Mucosa of descending colon (tissue), 3 donors: ENCODE results near the gene YPEL1. TPM values are rescaled to one million over a fixed set of nuclear protein-coding genes. Genes with fewer than 3 reads are reported as not detected.
"Not testable (repeated sequence)": the region's sequence is repeated elsewhere in the genome, so short reads cannot be mapped to it uniquely, and the experiment has no call there.

Source experiments
- ATAC-seq: fragments of 200-7000 bp; cut with Tn5 transposase; one replicate; pipeline ENCODE4 v1.9.1; 2020; ENCODE audit warnings: mild to moderate bottlenecking, moderate library complexity
- DNase-seq, 3 donors: peaks; one replicate each; pipeline ENCODE4 v3.0.0-alpha.2; 2020
- H3K36me3 ChIP-seq: fragments of 200-600 bp; one replicate; pipeline ENCODE4 v1.8.0; 2021; ENCODE audit warnings: low read depth, mild to moderate bottlenecking
- H3K4me1 ChIP-seq: fragments of 200-600 bp; one replicate; pipeline ENCODE4 v1.8.0; 2021; ENCODE audit warnings: low read depth, mild to moderate bottlenecking
- H3K4me3 ChIP-seq: fragments of 200-600 bp; one replicate; pipeline ENCODE4 v1.8.0; 2021; ENCODE audit warnings: mild to moderate bottlenecking
- H3K9me3 ChIP-seq: fragments of 200-600 bp; one replicate; pipeline ENCODE4 v1.8.0; 2021; ENCODE audit warnings: mild to moderate bottlenecking
- intact Hi-C, 2 donors: fragments of 100-400 bp; cut with DNase I in 1 of 2; cut with micrococcal nuclease in 1 of 2; formaldehyde crosslinking; loops; one replicate each; pipeline versions ENCODE4 v1.11.0 to v1.11.1; 2022; cut with DNase I, micrococcal nuclease
- total RNA-seq, 3 donors: library from RNA; stranded (reverse); fragmentation: NEBNext Ultra II Directional in 2 of 3; extraction: Animal tissue kit (Norgen Biotek cat#: 25700) in 2 of 3; gene quantifications; one replicate each; pipeline versions ENCODE4 v1.2.1 to v1.2.4, GENCODE V29; 2021 to 2023
- TF ChIP-seq, protein P1 (sequence below): fragments of 200-600 bp; IDR thresholded peaks from one replicate; pipeline ENCODE4 v1.8.0; 2022; ENCODE audit warnings: antibody characterized with exemption, mild to moderate bottlenecking
- donor health status: DM: no; HTN: no; CAD: no; lungs with moderate emphysema.
- donor health status: DM: no; HTN: no; CAD: no.
- donor health status: DM: no; HTN: yes; CAD: no.

Gene YPEL1
- total RNA-seq, 3 donors from 2014 or later, result 2.7 to 6.8 (median 2.8) TPM

DNA sequence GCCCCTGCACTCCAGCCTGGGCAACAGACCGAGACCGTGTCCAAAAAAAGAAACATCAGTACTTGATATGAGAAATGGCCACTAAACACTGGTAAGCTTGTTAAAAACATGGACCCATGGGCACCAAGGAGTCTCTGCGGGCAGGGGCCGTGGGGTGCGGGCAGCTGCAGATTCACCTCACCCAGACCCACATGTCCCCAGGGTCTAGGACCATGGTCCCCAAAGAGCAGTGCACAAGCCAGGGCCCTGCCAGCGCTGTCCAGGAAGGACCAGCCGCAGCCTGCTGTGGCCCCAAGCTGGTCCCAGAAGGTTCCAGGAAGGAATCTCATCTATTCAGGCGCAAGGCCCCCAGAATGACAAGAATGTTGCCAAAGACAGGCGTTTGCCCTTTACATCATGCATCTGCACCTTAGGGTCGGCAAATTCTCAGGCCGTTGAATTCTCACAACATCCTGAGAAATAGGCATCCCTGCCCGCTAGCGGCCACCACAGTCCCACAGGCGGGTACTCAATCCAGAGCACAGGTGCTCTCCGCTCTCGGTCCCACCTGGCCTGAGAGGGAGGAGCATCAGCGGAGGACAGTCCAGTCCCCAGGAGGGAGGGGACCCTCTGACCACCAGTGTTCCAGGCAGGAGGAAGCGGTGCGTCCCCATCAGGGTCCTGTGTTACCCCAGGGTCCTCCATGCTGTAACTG, 9.5 kb downstream of the YPEL1 start:
- TF ChIP-seq, protein P1, sequence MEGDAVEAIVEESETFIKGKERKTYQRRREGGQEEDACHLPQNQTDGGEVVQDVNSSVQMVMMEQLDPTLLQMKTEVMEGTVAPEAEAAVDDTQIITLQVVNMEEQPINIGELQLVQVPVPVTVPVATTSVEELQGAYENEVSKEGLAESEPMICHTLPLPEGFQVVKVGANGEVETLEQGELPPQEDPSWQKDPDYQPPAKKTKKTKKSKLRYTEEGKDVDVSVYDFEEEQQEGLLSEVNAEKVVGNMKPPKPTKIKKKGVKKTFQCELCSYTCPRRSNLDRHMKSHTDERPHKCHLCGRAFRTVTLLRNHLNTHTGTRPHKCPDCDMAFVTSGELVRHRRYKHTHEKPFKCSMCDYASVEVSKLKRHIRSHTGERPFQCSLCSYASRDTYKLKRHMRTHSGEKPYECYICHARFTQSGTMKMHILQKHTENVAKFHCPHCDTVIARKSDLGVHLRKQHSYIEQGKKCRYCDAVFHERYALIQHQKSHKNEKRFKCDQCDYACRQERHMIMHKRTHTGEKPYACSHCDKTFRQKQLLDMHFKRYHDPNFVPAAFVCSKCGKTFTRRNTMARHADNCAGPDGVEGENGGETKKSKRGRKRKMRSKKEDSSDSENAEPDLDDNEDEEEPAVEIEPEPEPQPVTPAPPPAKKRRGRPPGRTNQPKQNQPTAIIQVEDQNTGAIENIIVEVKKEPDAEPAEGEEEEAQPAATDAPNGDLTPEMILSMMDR, result no peak
- ATAC-seq, result no peak

GRCh38 chr22:21724496-21724895, 11.1 kb downstream of the YPEL1 start:
- DNase-seq, intact Hi-C loops: not testable (repeated sequence)

More for the DNA sequence above, 9.5 kb downstream of the YPEL1 start:
- no peaks in the 10 kb centered on the region for H3K9me3 ChIP-seq
- H3K36me3 ChIP-seq, result no peaks in the 10 kb centered on the region
- H3K4me1 ChIP-seq, result no peaks in the 10 kb centered on the region
- intact Hi-C loops, result no loop called here
- no peak for DNase-seq
- no peak overlapping the region for H3K4me3 ChIP-seq

GRCh38 chr22:21721195-21721852, 14.3 kb downstream of the YPEL1 start:
- intact Hi-C loops, H3K4me3 ChIP-seq, ATAC-seq, H3K36me3 ChIP-seq, DNase-seq, H3K9me3 ChIP-seq, H3K4me1 ChIP-seq: not testable (repeated sequence)

More at GRCh38 chr22:21724496-21724895, 11.1 kb downstream of the YPEL1 start:
- not testable (repeated sequence) for H3K4me3 ChIP-seq, H3K9me3 ChIP-seq, ATAC-seq, H3K36me3 ChIP-seq, H3K4me1 ChIP-seq

GRCh38 chr22:21720191-21720859, 15.3 kb downstream of the YPEL1 start:
- DNase-seq, H3K4me1 ChIP-seq, H3K4me3 ChIP-seq, H3K9me3 ChIP-seq, H3K36me3 ChIP-seq, intact Hi-C loops, ATAC-seq: not testable (repeated sequence)

DNA sequence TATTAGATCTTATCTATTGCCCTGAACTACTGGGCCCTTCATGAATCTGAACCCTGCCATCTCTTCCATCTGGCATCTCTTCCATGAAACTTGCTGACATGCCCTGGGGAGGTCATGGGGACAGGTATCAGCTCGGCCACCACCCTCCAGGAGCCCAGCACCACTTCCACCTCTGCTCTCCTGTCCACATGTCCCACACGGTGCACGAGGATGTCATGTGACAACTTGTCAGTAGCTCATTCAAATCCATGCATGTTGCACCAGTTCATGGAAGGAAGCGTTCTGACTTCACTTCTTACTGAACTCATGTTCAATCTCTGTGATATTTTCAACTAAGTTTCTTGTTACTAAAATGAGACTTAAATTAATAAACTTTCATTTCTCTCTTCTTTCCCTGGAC, 16.6 kb downstream of the YPEL1 start:
- ATAC-seq, result no peak
- Histone ChIP-seq H3K4me3 (no peak overlapping the region), H3K4me1 (no peaks in the 10 kb centered on the region), H3K36me3 (no peaks in the 10 kb centered on the region), H3K9me3 (no peaks in the 10 kb centered on the region)
- TF ChIP-seq, protein P1, result no peak
- intact Hi-C loops, result no loop called here
- no peak for DNase-seq

DNA sequence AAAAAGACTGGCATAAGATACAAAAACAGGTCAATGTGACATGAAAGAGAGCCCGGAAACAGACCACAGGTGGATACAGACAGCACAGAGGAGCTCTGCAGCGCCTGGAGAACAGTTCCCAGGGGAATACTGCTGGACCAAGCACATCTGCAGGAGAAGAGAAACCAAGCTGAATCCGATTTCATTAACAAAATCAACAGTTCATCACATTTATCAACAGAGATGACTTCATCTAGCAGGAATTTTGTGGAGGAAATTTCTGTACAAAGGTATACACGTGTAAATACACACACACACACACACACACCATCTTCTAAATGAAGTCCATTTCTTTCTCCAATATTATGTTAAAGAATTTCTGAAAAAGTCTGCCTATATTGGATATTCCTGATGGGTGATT, 17.1 kb downstream of the YPEL1 start:
- no peaks in the 10 kb centered on the region for H3K36me3 ChIP-seq
- TF ChIP-seq, protein P1, result no peak
- intact Hi-C loops, result no loop called here
- no peak overlapping the region for H3K4me3 ChIP-seq
- ATAC-seq (no peak), DNase-seq (no peak)
- no peaks in the 10 kb centered on the region for H3K9me3 ChIP-seq
- no peaks in the 10 kb centered on the region for H3K4me1 ChIP-seq

DNA sequence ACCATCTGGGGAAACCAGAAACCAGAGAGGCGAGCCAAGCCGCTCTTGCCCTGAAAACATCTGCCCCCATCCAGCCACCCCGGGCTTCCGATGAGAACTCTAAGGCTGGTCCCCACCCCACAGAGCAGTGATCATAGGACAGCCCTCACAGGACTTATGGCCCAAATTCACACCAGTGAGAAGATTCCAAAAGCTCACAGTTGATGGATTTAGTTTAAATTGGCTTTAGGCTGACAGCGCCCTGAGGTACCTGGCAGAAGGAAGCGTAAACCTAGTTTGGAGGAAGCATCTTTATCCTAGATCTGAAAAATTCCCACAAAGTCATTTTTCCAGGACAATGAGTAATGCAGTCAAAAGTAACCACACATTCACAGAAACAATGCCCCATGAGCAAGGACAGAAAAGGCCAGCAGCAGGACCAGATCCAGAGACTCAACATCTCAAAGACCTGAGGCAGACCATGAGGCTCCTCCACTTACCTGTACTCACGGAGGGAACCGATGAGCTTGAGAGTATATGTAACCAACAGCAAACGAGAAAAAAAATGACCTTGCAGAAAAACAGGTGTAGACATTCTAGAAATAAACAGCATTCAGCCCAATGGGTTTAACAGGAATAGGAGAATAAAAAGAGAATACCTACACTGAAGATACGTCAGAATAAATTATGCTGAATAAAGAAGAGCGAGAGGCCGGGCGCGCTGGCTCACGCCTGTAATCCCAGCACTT, 19.0 kb downstream of the YPEL1 start:
- H3K9me3 ChIP-seq, H3K4me3 ChIP-seq, intact Hi-C loops, H3K4me1 ChIP-seq, H3K36me3 ChIP-seq, ATAC-seq, DNase-seq: not testable (repeated sequence)
